ENCODE measurements around the gene LAMTOR4.

The LAMTOR4 gene

DNA sequence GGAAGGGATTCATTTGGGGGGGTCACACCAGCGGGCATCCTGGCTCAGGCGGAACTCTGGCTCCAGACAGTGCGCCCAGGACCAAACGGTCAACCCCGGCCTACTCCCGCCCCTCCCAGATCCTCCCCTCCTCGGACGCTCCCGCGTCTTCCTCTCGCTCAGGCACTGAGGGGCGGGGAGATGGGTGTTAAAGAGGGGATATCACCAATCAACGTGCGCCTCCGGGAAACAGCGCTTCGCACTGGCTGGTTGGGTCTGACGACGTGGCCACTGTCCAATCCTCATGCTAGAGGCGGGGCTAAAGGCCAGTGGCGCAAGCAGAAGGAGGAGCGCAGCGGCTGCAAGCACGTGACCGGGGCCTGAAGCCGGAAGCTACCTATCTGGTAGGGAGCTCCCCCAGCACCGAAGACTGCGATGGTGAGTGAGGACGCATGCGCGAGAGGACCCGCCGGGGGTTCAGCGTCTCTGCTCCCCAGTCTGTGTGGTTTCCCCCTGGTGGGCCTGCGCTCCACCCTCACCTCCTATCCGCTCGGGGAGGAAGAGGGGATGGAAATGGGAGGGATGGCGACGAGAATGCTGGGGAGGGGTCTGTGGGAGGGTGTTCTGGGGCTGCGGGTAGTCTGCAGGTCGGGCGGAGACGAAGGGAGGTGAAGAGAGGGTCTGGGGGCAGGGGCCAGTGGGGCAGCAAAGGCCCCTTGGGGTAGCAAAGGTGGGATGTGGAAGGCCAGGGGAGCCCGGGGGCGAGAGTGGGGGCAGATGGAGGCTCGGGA lies at the start of gene LAMTOR4:
Gene LAMTOR4, plus strand, starts transcription at position 360 of the 770 bp plus-strand sequence. Its CDS starts 55 bp downstream, at position 415.
- Histone ChIP-seq H3K4me1 (ENCODE audit: control insufficient read depth in 2 of 2, insufficient read depth in 2 of 2, low read length in 2 of 2) (peaks cover 22 to 30% of the 10 kb centered on the region in 2 donors), H3K27ac (ENCODE audit: low read depth in 2 of 2, low read length in 2 of 2) (peak within 1 kb of the TSS; percentile 86 to 91), H3K9me3 (ENCODE audit: control insufficient read depth in 2 of 2, low read length in 2 of 2) (no peaks in the 10 kb centered on the region), H3K36me3 (ENCODE audit: control insufficient read depth in 2 of 2, insufficient read depth in 2 of 2, low read length in 2 of 2) (peaks cover 2 to 5% of the 10 kb centered on the region in 2 donors), H3K27me3 (ENCODE audit: control insufficient read depth in 2 of 2, insufficient read depth in 2 of 2, low read length in 2 of 2) (no peaks in the 10 kb centered on the region), H3K4me3 (ENCODE audit: low read length in 2 of 2) (peak within 1 kb of the TSS; percentile 94 to 100), H3K9ac (ENCODE audit: low read depth in 1 of 2, low read length in 2 of 2) (peak within 1 kb of the TSS; percentile 95 to 99)

DNA sequence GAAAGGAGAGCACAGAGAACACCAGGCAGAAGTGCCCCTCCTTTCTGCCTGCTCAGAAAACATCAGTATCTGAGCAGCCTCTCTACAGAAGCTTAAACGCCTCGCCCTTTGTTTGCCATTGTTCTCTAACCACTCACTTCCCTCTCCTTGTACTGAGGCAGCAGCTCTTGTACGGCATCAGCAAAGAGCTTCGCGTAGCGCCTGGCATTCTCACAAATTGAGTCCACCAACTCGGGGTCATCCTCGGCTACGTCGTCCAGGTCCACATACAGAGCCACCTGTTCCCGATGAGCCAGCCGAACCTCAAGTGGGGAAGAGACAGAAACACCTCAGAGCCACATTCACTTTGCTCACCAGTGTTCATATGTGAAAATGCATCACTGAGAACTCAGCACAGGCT lies 49.3 kb upstream of the LAMTOR4 start:
- Histone ChIP-seq H3K9me3 (ENCODE audit: control insufficient read depth in 2 of 2, low read length in 2 of 2) (no peaks in the 10 kb centered on the region), H3K27me3 (ENCODE audit: control insufficient read depth in 2 of 2, insufficient read depth in 2 of 2, low read length in 2 of 2) (no peaks in the 10 kb centered on the region), H3K4me1 (ENCODE audit: control insufficient read depth in 2 of 2, insufficient read depth in 2 of 2, low read length in 2 of 2) (peaks cover 11 to 17% of the 10 kb centered on the region in 2 donors), H3K9ac (ENCODE audit: low read depth in 1 of 2, low read length in 2 of 2) (peak overlapping the region in 1 of 2 donors; percentile 68), H3K36me3 (ENCODE audit: control insufficient read depth in 2 of 2, insufficient read depth in 2 of 2, low read length in 2 of 2) (peaks cover 42 to 52% of the 10 kb centered on the region in 2 donors), H3K27ac (ENCODE audit: low read depth in 2 of 2, low read length in 2 of 2) (no peak overlapping the region), H3K4me3 (ENCODE audit: low read length in 2 of 2) (peak overlapping the region; percentile 84 to 86)

DNA sequence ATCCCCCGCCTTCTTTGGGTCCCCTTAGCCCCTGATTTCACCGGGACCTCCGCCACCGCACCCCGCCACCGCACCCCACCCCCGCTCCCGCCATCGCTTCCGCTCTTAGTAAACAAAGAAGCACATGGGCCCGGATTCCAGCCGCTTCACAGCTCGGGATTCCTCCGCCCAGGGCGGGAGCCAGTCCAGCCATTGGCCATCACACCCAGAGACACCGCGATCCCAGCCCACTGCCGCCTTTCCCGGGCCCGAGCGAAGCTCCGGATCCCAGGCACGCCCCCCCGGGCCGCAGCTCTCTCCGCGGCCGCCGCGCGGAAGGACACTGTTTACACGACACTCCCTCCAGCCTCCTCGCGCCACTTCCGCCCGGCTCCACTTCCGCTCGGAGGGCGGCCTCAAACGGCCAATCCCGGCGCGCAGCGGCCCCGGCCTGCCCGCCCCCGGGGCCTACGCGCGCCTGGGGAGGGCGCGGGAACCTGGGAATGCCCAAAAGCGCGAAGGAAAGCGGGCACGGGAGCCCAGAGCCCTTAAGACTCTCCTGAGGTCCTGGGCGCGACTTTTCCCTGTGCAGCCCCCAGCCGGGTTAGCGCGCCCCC lies 48.2 kb upstream of the LAMTOR4 start:
- no peaks in the 10 kb centered on the region for H3K27me3 ChIP-seq (ENCODE audit: control insufficient read depth in 2 of 2, insufficient read depth in 2 of 2, low read length in 2 of 2)
- H3K9ac ChIP-seq (ENCODE audit: low read depth in 1 of 2, low read length in 2 of 2): peak overlapping the region; percentile 68 to 85
- H3K27ac ChIP-seq (ENCODE audit: low read depth in 2 of 2, low read length in 2 of 2): peak overlapping the region; percentile 89 to 90
- peak overlapping the region; percentile 84 to 86 for H3K4me3 ChIP-seq (ENCODE audit: low read length in 2 of 2)
- H3K36me3 ChIP-seq (ENCODE audit: control insufficient read depth in 2 of 2, insufficient read depth in 2 of 2, low read length in 2 of 2): peaks cover 43 to 47% of the 10 kb centered on the region in 2 donors
- no peaks in the 10 kb centered on the region for H3K9me3 ChIP-seq (ENCODE audit: control insufficient read depth in 2 of 2, low read length in 2 of 2)
- H3K4me1 ChIP-seq (ENCODE audit: control insufficient read depth in 2 of 2, insufficient read depth in 2 of 2, low read length in 2 of 2): peaks cover 11 to 17% of the 10 kb centered on the region in 2 donors

DNA sequence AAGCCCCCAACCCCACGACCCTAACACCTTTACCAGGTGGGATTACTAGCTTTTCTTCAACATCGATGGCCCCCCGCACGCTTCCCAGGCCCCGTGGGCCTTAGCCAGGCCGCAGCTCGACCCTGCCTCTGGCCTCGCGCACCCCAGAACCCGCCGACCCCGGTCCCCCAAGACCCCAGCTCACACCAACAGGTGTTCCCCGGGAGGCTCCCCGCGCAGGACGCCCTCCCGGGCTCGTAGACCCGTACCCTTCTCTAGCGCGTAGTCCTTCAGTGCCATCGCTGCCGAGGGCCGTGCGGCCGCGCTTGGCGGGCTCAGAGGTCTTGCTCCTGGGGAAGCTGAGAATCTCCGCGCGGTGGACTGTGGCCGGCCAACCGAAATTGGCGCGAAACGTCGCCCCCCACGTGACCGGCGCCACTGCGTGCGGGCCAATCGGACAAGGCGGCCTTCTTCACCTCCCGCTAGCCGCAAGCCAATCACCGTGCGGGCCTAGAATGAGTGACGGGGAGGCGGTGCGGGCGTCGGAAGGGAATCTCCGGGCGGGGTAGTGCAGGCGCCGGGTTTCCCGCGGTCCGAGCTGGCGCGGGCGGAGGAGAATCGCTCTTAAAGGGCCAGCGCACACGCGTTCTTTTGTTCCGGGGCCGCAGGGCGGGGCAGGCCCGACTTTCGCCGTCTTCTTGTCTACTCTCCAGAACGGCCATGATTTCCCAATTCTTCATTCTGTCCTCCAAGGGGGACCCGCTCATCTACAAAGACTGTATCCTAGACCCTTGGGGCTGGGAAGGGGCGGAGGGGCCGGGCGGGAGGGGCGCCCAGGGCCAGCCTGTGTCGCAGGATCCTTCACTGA lies 47.5 kb upstream of the LAMTOR4 start, which contains the start of the genes AP4M1 and MCM7:
Gene AP4M1, plus strand, starts transcription at position 628 of the 847 bp plus-strand sequence. Its CDS starts 72 bp downstream, at position 700.
Gene MCM7, minus strand, starts transcription at position 382 of the 847 bp plus-strand sequence. Its CDS starts 103 bp downstream, at position 279.
- Histone ChIP-seq H3K9me3 (ENCODE audit: control insufficient read depth in 2 of 2, low read length in 2 of 2) (no peaks in the 10 kb centered on the region), H3K4me1 (ENCODE audit: control insufficient read depth in 2 of 2, insufficient read depth in 2 of 2, low read length in 2 of 2) (peaks cover 11 to 17% of the 10 kb centered on the region in 2 donors), H3K4me3 (ENCODE audit: low read length in 2 of 2) (peak within 1 kb of the TSS; percentile 84 to 86), H3K27ac (ENCODE audit: low read depth in 2 of 2, low read length in 2 of 2) (peak within 1 kb of the TSS; percentile 90 to 96), H3K9ac (ENCODE audit: low read depth in 1 of 2, low read length in 2 of 2) (peak within 1 kb of the TSS; percentile 68 to 85), H3K36me3 (ENCODE audit: control insufficient read depth in 2 of 2, insufficient read depth in 2 of 2, low read length in 2 of 2) (peaks cover 36 to 47% of the 10 kb centered on the region in 2 donors), H3K27me3 (ENCODE audit: control insufficient read depth in 2 of 2, insufficient read depth in 2 of 2, low read length in 2 of 2) (no peaks in the 10 kb centered on the region)

DNA sequence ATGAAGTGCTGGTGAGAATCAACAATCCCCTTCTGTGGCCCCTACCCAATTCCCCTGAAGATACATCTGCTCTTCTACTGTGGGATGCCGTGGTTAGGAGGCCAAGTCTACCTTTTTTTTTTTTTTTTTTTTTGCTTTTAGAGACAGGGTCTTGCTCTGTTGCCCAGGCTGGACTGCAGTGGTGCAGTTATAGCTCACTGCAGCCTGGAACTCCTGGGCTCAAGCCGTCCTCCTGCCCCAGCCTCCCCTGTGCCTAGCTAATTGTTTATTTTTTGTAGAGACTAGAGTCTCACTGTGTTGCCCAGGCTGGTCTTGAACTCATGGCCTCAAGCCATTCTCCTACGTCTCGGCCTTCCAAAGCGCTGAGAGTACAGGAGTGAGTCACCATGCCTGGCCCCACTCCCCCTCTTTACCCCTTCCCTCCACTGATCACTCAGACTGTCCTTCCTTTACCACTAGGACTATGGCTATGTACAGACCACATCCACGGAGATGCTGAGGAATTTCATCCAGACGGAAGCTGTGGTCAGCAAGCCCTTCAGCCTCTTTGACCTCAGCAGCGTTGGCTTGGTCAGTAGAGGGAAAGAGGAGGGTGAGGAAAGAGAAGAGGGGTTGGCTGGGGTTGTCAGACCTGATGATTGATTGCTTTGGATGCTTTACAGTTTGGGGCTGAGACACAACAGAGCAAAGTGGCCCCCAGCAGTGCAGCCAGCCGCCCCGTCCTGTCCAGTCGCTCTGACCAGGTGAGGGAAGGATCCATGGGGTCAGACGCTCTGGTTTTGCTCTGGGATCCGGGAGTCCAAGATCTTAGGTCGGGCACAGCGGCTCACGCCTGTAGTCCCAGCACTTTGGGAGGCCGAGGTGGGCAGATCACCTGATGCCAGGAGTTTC lies 45.5 kb upstream of the LAMTOR4 start:
- no peaks in the 10 kb centered on the region for H3K9me3 ChIP-seq (ENCODE audit: control insufficient read depth in 2 of 2, low read length in 2 of 2)
- no peaks in the 10 kb centered on the region for H3K27me3 ChIP-seq (ENCODE audit: control insufficient read depth in 2 of 2, insufficient read depth in 2 of 2, low read length in 2 of 2)
- no peak overlapping the region for H3K27ac ChIP-seq (ENCODE audit: low read depth in 2 of 2, low read length in 2 of 2)
- no peak overlapping the region for H3K9ac ChIP-seq (ENCODE audit: low read depth in 1 of 2, low read length in 2 of 2)
- peaks cover 34 to 48% of the 10 kb centered on the region in 2 donors for H3K36me3 ChIP-seq (ENCODE audit: control insufficient read depth in 2 of 2, insufficient read depth in 2 of 2, low read length in 2 of 2)
- H3K4me1 ChIP-seq (ENCODE audit: control insufficient read depth in 2 of 2, insufficient read depth in 2 of 2, low read length in 2 of 2): peaks cover 11 to 17% of the 10 kb centered on the region in 2 donors
- H3K4me3 ChIP-seq (ENCODE audit: low read length in 2 of 2): no peak overlapping the region

DNA sequence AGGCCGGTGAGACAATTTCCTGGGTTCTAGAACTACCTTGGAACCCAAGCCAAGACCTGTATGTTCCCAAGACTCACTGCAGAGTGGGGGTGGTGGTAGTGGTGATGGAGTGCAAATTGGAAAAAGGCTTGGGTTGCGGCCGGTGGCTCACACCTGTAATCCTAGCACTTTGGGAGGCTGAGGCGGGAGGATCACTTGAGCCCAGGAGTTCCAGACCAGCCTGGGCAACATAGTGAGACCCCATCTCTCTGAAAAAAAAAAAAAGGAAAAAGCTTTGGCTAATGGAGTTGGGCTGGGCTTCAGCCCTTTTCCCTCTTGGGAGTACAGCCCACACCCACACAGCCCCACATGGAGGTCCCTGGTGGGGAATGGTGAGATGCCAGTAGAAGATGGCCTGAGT lies 43.2 kb upstream of the LAMTOR4 start:
- peaks cover 21 to 54% of the 10 kb centered on the region in 2 donors for H3K36me3 ChIP-seq (ENCODE audit: control insufficient read depth in 2 of 2, insufficient read depth in 2 of 2, low read length in 2 of 2)
- H3K9ac ChIP-seq (ENCODE audit: low read depth in 1 of 2, low read length in 2 of 2): no peak overlapping the region

DNA sequence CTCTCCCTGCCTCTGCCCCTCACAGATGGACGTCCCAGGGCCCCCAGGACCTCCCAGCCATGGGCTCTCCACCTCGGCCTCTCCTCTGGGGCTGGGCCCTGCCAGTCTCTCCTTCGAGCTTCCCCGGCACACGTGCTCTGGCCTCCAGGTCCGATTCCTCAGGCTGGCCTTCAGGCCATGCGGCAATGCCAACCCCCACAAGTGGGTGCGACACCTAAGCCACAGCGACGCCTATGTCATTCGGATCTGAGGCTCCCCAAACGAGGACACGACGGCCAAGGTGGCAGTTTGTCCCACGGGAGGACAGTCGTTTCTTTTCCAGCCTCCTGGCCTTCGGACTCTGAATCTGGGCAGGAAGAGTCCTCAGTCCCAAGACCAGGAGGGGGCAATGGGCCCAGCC lies 42.1 kb upstream of the LAMTOR4 start:
- H3K4me3 ChIP-seq (ENCODE audit: low read length in 2 of 2): no peak overlapping the region
- no peak overlapping the region for H3K27ac ChIP-seq (ENCODE audit: low read depth in 2 of 2, low read length in 2 of 2)
- H3K4me1 ChIP-seq (ENCODE audit: control insufficient read depth in 2 of 2, insufficient read depth in 2 of 2, low read length in 2 of 2): peaks cover 4 to 5% of the 10 kb centered on the region in 2 donors
- no peaks in the 10 kb centered on the region for H3K9me3 ChIP-seq (ENCODE audit: control insufficient read depth in 2 of 2, low read length in 2 of 2)
- H3K9ac ChIP-seq (ENCODE audit: low read depth in 1 of 2, low read length in 2 of 2): no peak overlapping the region
- no peaks in the 10 kb centered on the region for H3K27me3 ChIP-seq (ENCODE audit: control insufficient read depth in 2 of 2, insufficient read depth in 2 of 2, low read length in 2 of 2)
- H3K36me3 ChIP-seq (ENCODE audit: control insufficient read depth in 2 of 2, insufficient read depth in 2 of 2, low read length in 2 of 2): peaks cover 29 to 62% of the 10 kb centered on the region in 2 donors

More for the DNA sequence above, 43.2 kb upstream of the LAMTOR4 start:
- Histone ChIP-seq H3K9me3 (ENCODE audit: control insufficient read depth in 2 of 2, low read length in 2 of 2) (no peaks in the 10 kb centered on the region), H3K27ac (ENCODE audit: low read depth in 2 of 2, low read length in 2 of 2) (no peak overlapping the region), H3K4me1 (ENCODE audit: control insufficient read depth in 2 of 2, insufficient read depth in 2 of 2, low read length in 2 of 2) (peaks cover 5 to 6% of the 10 kb centered on the region in 2 donors), H3K4me3 (ENCODE audit: low read length in 2 of 2) (no peak overlapping the region), H3K27me3 (ENCODE audit: control insufficient read depth in 2 of 2, insufficient read depth in 2 of 2, low read length in 2 of 2) (no peaks in the 10 kb centered on the region)

DNA sequence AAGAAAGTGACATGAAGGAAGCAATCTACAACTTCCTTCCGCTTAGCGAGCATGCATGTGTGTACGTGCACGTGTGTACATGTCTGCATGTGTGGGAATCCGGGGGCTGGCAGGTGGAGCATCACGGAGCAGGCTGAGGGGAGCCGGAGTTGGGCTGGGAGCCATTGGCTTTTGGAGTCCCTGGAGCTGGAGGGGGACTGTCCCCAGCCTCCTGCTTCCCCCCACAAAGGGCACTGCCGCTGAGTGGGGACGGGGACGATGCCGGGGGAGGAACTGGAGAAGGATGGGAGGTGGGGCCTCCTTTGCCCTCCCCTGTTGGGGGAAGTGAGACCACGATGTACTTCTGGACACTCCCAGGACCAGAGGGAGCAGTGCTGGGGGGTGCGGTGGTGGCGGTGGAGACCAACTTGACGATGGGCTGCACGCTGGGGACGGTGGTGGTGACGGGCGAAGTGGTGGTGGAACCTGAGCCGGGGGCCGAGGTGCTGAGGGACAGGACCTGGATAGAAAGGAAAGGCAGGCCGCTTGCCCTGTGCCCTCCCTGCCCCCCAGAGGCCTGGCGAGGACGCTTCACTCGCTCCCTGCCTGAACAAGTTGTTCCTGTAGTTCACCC lies 41.5 kb upstream of the LAMTOR4 start:
- Histone ChIP-seq H3K9me3 (ENCODE audit: control insufficient read depth in 2 of 2, low read length in 2 of 2) (no peaks in the 10 kb centered on the region), H3K27me3 (ENCODE audit: control insufficient read depth in 2 of 2, insufficient read depth in 2 of 2, low read length in 2 of 2) (no peaks in the 10 kb centered on the region), H3K9ac (ENCODE audit: low read depth in 1 of 2, low read length in 2 of 2) (no peak overlapping the region), H3K4me3 (ENCODE audit: low read length in 2 of 2) (no peak overlapping the region), H3K4me1 (ENCODE audit: control insufficient read depth in 2 of 2, insufficient read depth in 2 of 2, low read length in 2 of 2) (peaks cover 3 to 4% of the 10 kb centered on the region in 2 donors), H3K36me3 (ENCODE audit: control insufficient read depth in 2 of 2, insufficient read depth in 2 of 2, low read length in 2 of 2) (peaks cover 30 to 64% of the 10 kb centered on the region in 2 donors), H3K27ac (ENCODE audit: low read depth in 2 of 2, low read length in 2 of 2) (no peak overlapping the region)

DNA sequence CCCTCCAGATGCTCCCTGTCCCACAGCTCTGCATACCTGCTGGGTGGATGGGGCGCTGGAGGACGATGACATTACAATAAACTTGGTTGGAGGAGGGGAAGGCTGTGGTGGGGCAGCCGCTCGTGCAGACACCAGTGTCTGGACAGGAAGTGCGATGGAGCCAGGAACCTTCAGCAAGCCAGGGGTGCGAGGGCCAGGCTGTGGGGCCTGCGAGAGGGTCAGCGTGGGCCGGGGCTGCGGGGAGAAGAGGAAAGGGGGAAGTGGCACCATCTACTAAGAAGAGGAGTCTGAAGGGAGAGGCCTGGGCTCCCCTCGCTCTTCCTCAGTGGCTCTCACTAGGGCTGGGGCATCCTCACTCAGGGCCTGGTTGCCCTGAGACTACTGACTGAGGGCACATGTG lies 40.8 kb upstream of the LAMTOR4 start:
- no peaks in the 10 kb centered on the region for H3K27me3 ChIP-seq (ENCODE audit: control insufficient read depth in 2 of 2, insufficient read depth in 2 of 2, low read length in 2 of 2)
- no peak overlapping the region for H3K9ac ChIP-seq (ENCODE audit: low read depth in 1 of 2, low read length in 2 of 2)
- peaks cover 30 to 66% of the 10 kb centered on the region in 2 donors for H3K36me3 ChIP-seq (ENCODE audit: control insufficient read depth in 2 of 2, insufficient read depth in 2 of 2, low read length in 2 of 2)
- H3K4me1 ChIP-seq (ENCODE audit: control insufficient read depth in 2 of 2, insufficient read depth in 2 of 2, low read length in 2 of 2): no peaks in the 10 kb centered on the region
- no peak overlapping the region for H3K27ac ChIP-seq (ENCODE audit: low read depth in 2 of 2, low read length in 2 of 2)
- no peaks in the 10 kb centered on the region for H3K9me3 ChIP-seq (ENCODE audit: control insufficient read depth in 2 of 2, low read length in 2 of 2)
- H3K4me3 ChIP-seq (ENCODE audit: low read length in 2 of 2): no peak overlapping the region
